GM23338 (cell line): ENCODE measurements around the gene KCNH8.

ENCODE experiments used
- CREB1 ChIP-seq: fragments of 250-450 bp; sonication (Bioruptor Pico); IDR thresholded peaks from 2 replicates; pipeline ENCODE4 v1.5.0; 2020; ENCODE audit warnings: low read depth, mild to moderate bottlenecking, moderate library complexity
- EZH2 ChIP-seq: fragments of 200-600 bp; sonication (generic); IDR thresholded peaks from one replicate; pipeline ENCODE4 v1.8.0; 2017; ENCODE audit warnings: antibody characterized with exemption, mild to moderate bottlenecking, low read depth; ENCODE audit not compliant: unreplicated experiment
- JUNB ChIP-seq: IDR thresholded peaks from one replicate; pipeline ENCODE4 v1.6.1; 2016; ENCODE audit warnings: antibody characterized with exemption; ENCODE audit not compliant: unreplicated experiment
- POLR2AphosphoS5 ChIP-seq: IDR thresholded peaks from 2 replicates; pipeline ENCODE4 v1.6.1; 2016; ENCODE audit warnings: antibody characterized with exemption, low read depth
- TF ChIP-seq, protein P1 (sequence below), 2 experiments: fragments of 200-600 bp in 1 of 2; sonication (generic) in 1 of 2; conservative IDR thresholded peaks; 2 replicates each; pipeline versions ENCODE4 v1.5.1 to v1.6.1; 2016 to 2017; ENCODE audit warnings: antibody characterized with exemption in 2 of 2, low read depth in 2 of 2, mild to moderate bottlenecking in 2 of 2, moderate library complexity in 1 of 2
- TF ChIP-seq, protein P2 (sequence below): IDR thresholded peaks from 2 replicates; pipeline ENCODE4 v1.6.1; 2016; ENCODE audit warnings: antibody characterized with exemption

DNA sequence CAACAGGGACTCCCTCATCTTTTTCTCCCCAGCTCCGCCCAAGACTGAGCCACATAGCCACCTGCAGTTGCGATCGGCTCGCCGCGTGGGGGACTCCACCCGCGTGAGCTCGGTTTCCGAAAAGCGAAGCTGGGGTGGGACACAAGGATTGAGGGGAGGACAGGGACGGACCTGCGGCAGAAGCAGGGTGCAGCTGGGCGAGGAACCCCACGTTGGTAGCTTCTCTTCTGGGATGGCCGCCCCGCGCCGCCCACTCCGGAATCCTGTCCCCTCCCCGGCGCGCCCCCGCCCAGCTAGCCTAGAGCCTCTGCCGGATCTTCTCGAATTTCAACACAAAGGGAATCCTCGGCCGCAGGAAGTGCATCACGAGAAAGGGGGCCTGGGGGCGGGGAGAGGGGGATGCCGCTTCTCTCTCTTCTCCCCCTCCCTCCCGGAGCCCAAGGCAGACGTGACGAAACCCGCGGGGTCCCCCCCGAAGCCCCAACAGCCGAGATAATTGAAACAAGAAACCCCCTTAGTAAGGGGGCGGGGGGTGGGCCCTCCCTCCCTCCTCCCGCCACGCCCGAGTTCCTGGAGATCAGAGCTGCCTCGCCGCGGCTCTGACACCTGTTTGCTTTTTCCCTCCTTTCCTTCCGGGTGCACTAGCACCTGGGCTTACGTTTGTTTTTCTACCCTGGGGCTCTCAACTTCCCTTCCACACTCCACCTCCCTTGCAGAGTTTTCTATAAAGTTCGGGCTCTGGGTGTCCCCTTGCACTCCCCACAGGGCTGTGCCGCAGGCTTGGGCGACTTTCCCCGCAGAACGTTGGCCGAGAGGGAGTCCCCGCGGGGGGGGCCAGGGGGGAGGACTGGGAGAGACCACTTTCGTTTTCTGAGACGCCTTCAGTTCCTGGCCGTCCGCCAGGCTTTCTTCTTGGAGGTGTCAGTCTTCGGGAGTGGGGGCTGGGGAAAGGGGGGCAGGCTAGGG lies 1.3 kb upstream of the KCNH8 start:
- TF ChIP-seq EZH2 (no peak), POLR2AphosphoS5 (peak; percentile 70), JUNB (no peak), CREB1 (CRISPR knock-in tag) (peak; percentile 84)
- TF ChIP-seq, protein P1, sequence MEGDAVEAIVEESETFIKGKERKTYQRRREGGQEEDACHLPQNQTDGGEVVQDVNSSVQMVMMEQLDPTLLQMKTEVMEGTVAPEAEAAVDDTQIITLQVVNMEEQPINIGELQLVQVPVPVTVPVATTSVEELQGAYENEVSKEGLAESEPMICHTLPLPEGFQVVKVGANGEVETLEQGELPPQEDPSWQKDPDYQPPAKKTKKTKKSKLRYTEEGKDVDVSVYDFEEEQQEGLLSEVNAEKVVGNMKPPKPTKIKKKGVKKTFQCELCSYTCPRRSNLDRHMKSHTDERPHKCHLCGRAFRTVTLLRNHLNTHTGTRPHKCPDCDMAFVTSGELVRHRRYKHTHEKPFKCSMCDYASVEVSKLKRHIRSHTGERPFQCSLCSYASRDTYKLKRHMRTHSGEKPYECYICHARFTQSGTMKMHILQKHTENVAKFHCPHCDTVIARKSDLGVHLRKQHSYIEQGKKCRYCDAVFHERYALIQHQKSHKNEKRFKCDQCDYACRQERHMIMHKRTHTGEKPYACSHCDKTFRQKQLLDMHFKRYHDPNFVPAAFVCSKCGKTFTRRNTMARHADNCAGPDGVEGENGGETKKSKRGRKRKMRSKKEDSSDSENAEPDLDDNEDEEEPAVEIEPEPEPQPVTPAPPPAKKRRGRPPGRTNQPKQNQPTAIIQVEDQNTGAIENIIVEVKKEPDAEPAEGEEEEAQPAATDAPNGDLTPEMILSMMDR (conservative IDR thresholded peaks at IDR 0.05; ENCODE audit: low read depth in 2 of 2) = peak; percentile 14 to 29; a peak in 1 of 4 replicates
- TF ChIP-seq, protein P2, sequence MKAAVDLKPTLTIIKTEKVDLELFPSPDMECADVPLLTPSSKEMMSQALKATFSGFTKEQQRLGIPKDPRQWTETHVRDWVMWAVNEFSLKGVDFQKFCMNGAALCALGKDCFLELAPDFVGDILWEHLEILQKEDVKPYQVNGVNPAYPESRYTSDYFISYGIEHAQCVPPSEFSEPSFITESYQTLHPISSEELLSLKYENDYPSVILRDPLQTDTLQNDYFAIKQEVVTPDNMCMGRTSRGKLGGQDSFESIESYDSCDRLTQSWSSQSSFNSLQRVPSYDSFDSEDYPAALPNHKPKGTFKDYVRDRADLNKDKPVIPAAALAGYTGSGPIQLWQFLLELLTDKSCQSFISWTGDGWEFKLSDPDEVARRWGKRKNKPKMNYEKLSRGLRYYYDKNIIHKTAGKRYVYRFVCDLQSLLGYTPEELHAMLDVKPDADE = no peak; the same call in 1 of the 2 replicates
